Vagina (tissue), 2 donors: ENCODE measurements around the gene SLC30A3. TPM values are rescaled to one million over a fixed set of nuclear protein-coding genes. Genes with fewer than 3 reads are reported as not detected.

Experiments
- DNase-seq, 2 donors: peaks; one replicate each; pipeline ENCODE4 v3.0.0-alpha.2; 2017; ENCODE audit errors: extremely low spot score in 2 of 2
- H3K27ac ChIP-seq: fragments of 200-600 bp; sonication (generic); one replicate; pipeline ENCODE4 v1.5.1; 2019
- H3K27me3 ChIP-seq: fragments of 200-600 bp; sonication (generic); one replicate; pipeline ENCODE4 v1.5.1; 2019
- H3K36me3 ChIP-seq, 2 donors: fragments of 200-600 bp; sonication (generic); one replicate each; pipeline ENCODE4 v1.5.1; 2017 to 2019
- H3K4me1 ChIP-seq: fragments of 200-600 bp; sonication (generic); one replicate; pipeline ENCODE4 v1.5.1; 2019
- H3K4me3 ChIP-seq, 2 donors: fragments of 200-600 bp; sonication (generic); 1 replicate in 1 of 2; 2 replicates in 1 of 2; pipeline ENCODE4 v1.5.1; 2016 to 2019
- H3K9me3 ChIP-seq: fragments of 200-600 bp; sonication (generic); one replicate; pipeline ENCODE4 v1.5.1; 2019
- POLR2A ChIP-seq, 2 donors: fragments of 450-650 bp; IDR thresholded peaks; one replicate each; pipeline ENCODE4 v1.6.1; 2017; ENCODE audit warnings: antibody characterized with exemption in 2 of 2, mild to moderate bottlenecking in 2 of 2, moderate library complexity in 2 of 2
- POLR2AphosphoS5 ChIP-seq, 2 donors: sonication (generic); formaldehyde crosslinking; IDR thresholded peaks; one replicate each; pipeline ENCODE4 v1.9.0; 2017; ENCODE audit warnings: antibody characterized with exemption in 2 of 2, mild to moderate bottlenecking in 2 of 2, low read depth in 1 of 2; ENCODE audit not compliant: insufficient read depth in 1 of 2
- intact Hi-C: fragments of 100-400 bp; cut with DNase I; formaldehyde crosslinking; loops from one replicate; pipeline ENCODE4 v1.15.1; 2023
- total RNA-seq: library from RNA; depleted of rRNA; stranded (reverse); fragments of >200 nt; gene quantifications from one replicate; pipeline ENCODE4 v1.2.3, GENCODE V29; 2016
- TF ChIP-seq, protein P1 (sequence below), 3 experiments: fragments of 450-650 bp in 2 of 3; fragments of 200-600 bp in 1 of 3; sonication (generic) in 1 of 3; IDR thresholded peaks; one replicate each; pipeline ENCODE4 v1.5.1; 2017 to 2019; ENCODE audit warnings: antibody characterized with exemption in 3 of 3, mild to moderate bottlenecking in 2 of 3, moderate library complexity in 2 of 3

The SLC30A3 gene
- total RNA-seq, 1 donor from 2014 or later: 1.2 TPM

- Histone ChIP-seq H3K4me1 (no peaks in the 10 kb centered on the region), H3K27ac (no peak overlapping the region), H3K36me3 (no peaks in the 10 kb centered on the region), H3K27me3 (no peaks in the 10 kb centered on the region), H3K4me3 (no peak overlapping the region), H3K9me3 (no peaks in the 10 kb centered on the region)
- TF ChIP-seq, protein P1, sequence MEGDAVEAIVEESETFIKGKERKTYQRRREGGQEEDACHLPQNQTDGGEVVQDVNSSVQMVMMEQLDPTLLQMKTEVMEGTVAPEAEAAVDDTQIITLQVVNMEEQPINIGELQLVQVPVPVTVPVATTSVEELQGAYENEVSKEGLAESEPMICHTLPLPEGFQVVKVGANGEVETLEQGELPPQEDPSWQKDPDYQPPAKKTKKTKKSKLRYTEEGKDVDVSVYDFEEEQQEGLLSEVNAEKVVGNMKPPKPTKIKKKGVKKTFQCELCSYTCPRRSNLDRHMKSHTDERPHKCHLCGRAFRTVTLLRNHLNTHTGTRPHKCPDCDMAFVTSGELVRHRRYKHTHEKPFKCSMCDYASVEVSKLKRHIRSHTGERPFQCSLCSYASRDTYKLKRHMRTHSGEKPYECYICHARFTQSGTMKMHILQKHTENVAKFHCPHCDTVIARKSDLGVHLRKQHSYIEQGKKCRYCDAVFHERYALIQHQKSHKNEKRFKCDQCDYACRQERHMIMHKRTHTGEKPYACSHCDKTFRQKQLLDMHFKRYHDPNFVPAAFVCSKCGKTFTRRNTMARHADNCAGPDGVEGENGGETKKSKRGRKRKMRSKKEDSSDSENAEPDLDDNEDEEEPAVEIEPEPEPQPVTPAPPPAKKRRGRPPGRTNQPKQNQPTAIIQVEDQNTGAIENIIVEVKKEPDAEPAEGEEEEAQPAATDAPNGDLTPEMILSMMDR (IDR thresholded peaks at IDR 0.05): no peak
- TF ChIP-seq POLR2AphosphoS5 (IDR thresholded peaks at IDR 0.05; ENCODE audit: insufficient read depth in 1 of 2, low read depth in 1 of 2) (no peak), POLR2A (IDR thresholded peaks at IDR 0.05) (no peak)
- intact Hi-C loops: no loop called here
- no peak for DNase-seq
Measured at GRCh38 chr2:27296481-27296880, 33.6 kb upstream of the SLC30A3 start.

- intact Hi-C loops: no loop called here
- H3K27me3 ChIP-seq: no peaks in the 10 kb centered on the region
- no peak for DNase-seq
- no peak overlapping the region for H3K4me3 ChIP-seq
- TF ChIP-seq POLR2A (IDR thresholded peaks at IDR 0.05): no peak
- TF ChIP-seq, protein P1 (IDR thresholded peaks at IDR 0.05): no peak
- no peak for TF ChIP-seq POLR2AphosphoS5 (IDR thresholded peaks at IDR 0.05; ENCODE audit: insufficient read depth in 1 of 2, low read depth in 1 of 2)
- H3K4me1 ChIP-seq: no peaks in the 10 kb centered on the region
- H3K9me3 ChIP-seq: no peaks in the 10 kb centered on the region
- no peaks in the 10 kb centered on the region for H3K36me3 ChIP-seq
- no peak overlapping the region for H3K27ac ChIP-seq
Measured at GRCh38 chr2:27294928-27295327, 32.1 kb upstream of the SLC30A3 start.

- TF ChIP-seq POLR2A (IDR thresholded peaks at IDR 0.05): no peak
- TF ChIP-seq, protein P1 (IDR thresholded peaks at IDR 0.05): no peak
- TF ChIP-seq POLR2AphosphoS5 (IDR thresholded peaks at IDR 0.05; ENCODE audit: insufficient read depth in 1 of 2, low read depth in 1 of 2): no peak
- H3K4me3 ChIP-seq: no peak overlapping the region
- DNase-seq: no peak
- H3K27ac ChIP-seq: no peak overlapping the region
- no peaks in the 10 kb centered on the region for H3K4me1 ChIP-seq
- intact Hi-C loops: no loop called here
- no peaks in the 10 kb centered on the region for H3K9me3 ChIP-seq
- H3K36me3 ChIP-seq: no peaks in the 10 kb centered on the region
- H3K27me3 ChIP-seq: no peaks in the 10 kb centered on the region
Measured at GRCh38 chr2:27291865-27292264, 29.0 kb upstream of the SLC30A3 start.

- no peaks in the 10 kb centered on the region for H3K9me3 ChIP-seq
- no peak overlapping the region for H3K27ac ChIP-seq
- no peak overlapping the region for H3K4me3 ChIP-seq
- TF ChIP-seq, protein P1 (IDR thresholded peaks at IDR 0.05): no peak
- TF ChIP-seq POLR2AphosphoS5 (IDR thresholded peaks at IDR 0.05; ENCODE audit: insufficient read depth in 1 of 2, low read depth in 1 of 2): no peak
- no peak for TF ChIP-seq POLR2A (IDR thresholded peaks at IDR 0.05)
- DNase-seq: no peak
- H3K4me1 ChIP-seq: no peaks in the 10 kb centered on the region
- H3K36me3 ChIP-seq: no peaks in the 10 kb centered on the region
- H3K27me3 ChIP-seq: no peaks in the 10 kb centered on the region
- intact Hi-C loops: no loop called here
Measured at GRCh38 chr2:27290549-27290948, 27.7 kb upstream of the SLC30A3 start.

GRCh38 chr2:27288610-27289009 lies 25.8 kb upstream of the SLC30A3 start:
- Histone ChIP-seq H3K27me3 (no peaks in the 10 kb centered on the region), H3K4me1 (no peaks in the 10 kb centered on the region), H3K4me3 (no peak overlapping the region), H3K27ac (no peak overlapping the region), H3K36me3 (no peaks in the 10 kb centered on the region), H3K9me3 (no peaks in the 10 kb centered on the region)
- no peak for DNase-seq
- intact Hi-C loops: no loop called here
- TF ChIP-seq POLR2A (IDR thresholded peaks at IDR 0.05) (no peak), POLR2AphosphoS5 (IDR thresholded peaks at IDR 0.05; ENCODE audit: insufficient read depth in 1 of 2, low read depth in 1 of 2) (peak in 1 of 2 donors; percentile 49)
- TF ChIP-seq, protein P1 (IDR thresholded peaks at IDR 0.05): no peak
